GM20000 (cell line): ENCODE data around the gene ZFP69.
A peak's percentile ranks its signal among the peaks of the same experiment; 100 is the strongest.

Source experiments
- DNase-seq: peaks from one replicate; pipeline ENCODE4 v3.0.0; 2012; ENCODE audit warnings: low spot score
- TF ChIP-seq, protein P1 (sequence below): IDR thresholded peaks from 2 replicates; pipeline ENCODE4 v1.5.1; 2012; ENCODE audit warnings: mild to moderate bottlenecking, control low read depth; ENCODE audit errors: extremely low read depth, missing control alignments

The ZFP69 gene

GRCh38 chr1:40476924-40477677 is at the start of gene ZFP69:
TSS of gene ZFP69 (plus strand) at chr1:40477290. CDS start at chr1:40479362, 2,072 bp downstream.
- TF ChIP-seq, protein P1, sequence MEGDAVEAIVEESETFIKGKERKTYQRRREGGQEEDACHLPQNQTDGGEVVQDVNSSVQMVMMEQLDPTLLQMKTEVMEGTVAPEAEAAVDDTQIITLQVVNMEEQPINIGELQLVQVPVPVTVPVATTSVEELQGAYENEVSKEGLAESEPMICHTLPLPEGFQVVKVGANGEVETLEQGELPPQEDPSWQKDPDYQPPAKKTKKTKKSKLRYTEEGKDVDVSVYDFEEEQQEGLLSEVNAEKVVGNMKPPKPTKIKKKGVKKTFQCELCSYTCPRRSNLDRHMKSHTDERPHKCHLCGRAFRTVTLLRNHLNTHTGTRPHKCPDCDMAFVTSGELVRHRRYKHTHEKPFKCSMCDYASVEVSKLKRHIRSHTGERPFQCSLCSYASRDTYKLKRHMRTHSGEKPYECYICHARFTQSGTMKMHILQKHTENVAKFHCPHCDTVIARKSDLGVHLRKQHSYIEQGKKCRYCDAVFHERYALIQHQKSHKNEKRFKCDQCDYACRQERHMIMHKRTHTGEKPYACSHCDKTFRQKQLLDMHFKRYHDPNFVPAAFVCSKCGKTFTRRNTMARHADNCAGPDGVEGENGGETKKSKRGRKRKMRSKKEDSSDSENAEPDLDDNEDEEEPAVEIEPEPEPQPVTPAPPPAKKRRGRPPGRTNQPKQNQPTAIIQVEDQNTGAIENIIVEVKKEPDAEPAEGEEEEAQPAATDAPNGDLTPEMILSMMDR: no peak

GRCh38 chr1:40431385-40431784 is 45.7 kb upstream of the ZFP69 start:
- TF ChIP-seq, protein P1: no peak
- no peak for DNase-seq

More at GRCh38 chr1:40476924-40477677, at the start of gene ZFP69:
- peak; percentile 94 for DNase-seq

- no peak for DNase-seq
- TF ChIP-seq, protein P1: no peak
Observed at GRCh38 chr1:40432644-40433390, 44.3 kb upstream of the ZFP69 start.

- TF ChIP-seq, protein P1: no peak
Observed at GRCh38 chr1:40435471-40435870, 41.6 kb upstream of the ZFP69 start.

DNA sequence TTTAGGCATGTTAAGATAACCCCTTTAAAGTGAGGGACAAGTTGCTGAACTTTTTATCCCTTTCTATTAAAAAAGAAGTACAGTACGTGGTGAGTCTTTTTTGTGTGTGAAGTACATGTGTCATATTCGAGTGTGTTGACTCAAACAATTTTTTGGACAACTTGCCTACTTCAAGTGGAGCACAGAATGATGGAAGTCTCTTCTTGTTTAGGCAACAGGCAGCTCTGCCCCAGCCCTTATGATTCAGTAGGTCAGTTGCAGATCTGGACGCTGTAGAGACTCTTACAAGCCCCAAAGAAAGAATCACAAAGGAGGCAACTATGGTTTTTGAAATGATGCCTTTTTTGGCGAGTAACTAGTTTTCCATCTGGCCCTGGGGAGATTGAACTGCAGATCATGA is 41.2 kb upstream of the ZFP69 start:
- TF ChIP-seq, protein P1: no peak
- DNase-seq: no peak

More at GRCh38 chr1:40435471-40435870, 41.6 kb upstream of the ZFP69 start:
- no peak for DNase-seq

GRCh38 chr1:40438391-40439015 is 38.6 kb upstream of the ZFP69 start:
- TF ChIP-seq, protein P1: peak; percentile 46
- peak; percentile 25 for DNase-seq

GRCh38 chr1:40439247-40439646 is 37.8 kb upstream of the ZFP69 start:
- DNase-seq: no peak
- TF ChIP-seq, protein P1: no peak
